Lower lobe of right lung (tissue), 2 donors: ENCODE measurements around the gene SLC13A1. TPM values are rescaled to one million over a fixed set of nuclear protein-coding genes. Genes with fewer than 3 reads are reported as not detected.
"Not testable (repeated sequence)": the region's sequence is repeated elsewhere in the genome, so short reads cannot be mapped to it uniquely, and the experiment has no call there.

ENCODE experiments used
- ATAC-seq, 2 donors: fragments of 200-7000 bp; cut with Tn5 transposase; one replicate each; pipeline ENCODE4 v1.9.1; 2020 to 2022; ENCODE audit warnings: mild to moderate bottlenecking in 2 of 2, moderate library complexity in 2 of 2
- DNase-seq: peaks from one replicate; pipeline ENCODE4 v3.0.0-alpha.2; 2020
- H3K27ac ChIP-seq: fragments of 200-600 bp; one replicate; pipeline ENCODE4 v1.8.0; 2022
- H3K27me3 ChIP-seq: fragments of 200-600 bp; one replicate; pipeline ENCODE4 v1.8.0; 2022; ENCODE audit warnings: low read depth
- H3K36me3 ChIP-seq: fragments of 200-600 bp; one replicate; pipeline ENCODE4 v1.8.0; 2022; ENCODE audit warnings: mild to moderate bottlenecking
- H3K4me1 ChIP-seq: fragments of 200-600 bp; one replicate; pipeline ENCODE4 v1.8.0; 2022
- H3K4me3 ChIP-seq: fragments of 200-600 bp; one replicate; pipeline ENCODE4 v1.8.0; 2022; ENCODE audit warnings: mild to moderate bottlenecking
- H3K9me3 ChIP-seq: fragments of 200-600 bp; one replicate; pipeline ENCODE4 v1.8.0; 2022
- intact Hi-C: fragments of 100-400 bp; cut with DNase I; formaldehyde crosslinking; loops from one replicate; pipeline ENCODE4 v1.11.0; 2022
- total RNA-seq: library from RNA; stranded (reverse); fragmentation: NEBNext Ultra II Directional; extraction: Animal tissue kit (Norgen Biotek cat#: 25700); gene quantifications from one replicate; pipeline ENCODE4 v1.2.1, GENCODE V29; 2021
- TF ChIP-seq, protein P1 (sequence below): fragments of 200-600 bp; IDR thresholded peaks from one replicate; pipeline ENCODE4 v1.8.0; 2022; ENCODE audit warnings: antibody characterized with exemption, mild to moderate bottlenecking
- donor health status: DM: no; HTN: yes; CAD: no; lungs with severe emphysema.

The SLC13A1 gene
- total RNA-seq, 1 donor from 2014 or later: not detected

DNA sequence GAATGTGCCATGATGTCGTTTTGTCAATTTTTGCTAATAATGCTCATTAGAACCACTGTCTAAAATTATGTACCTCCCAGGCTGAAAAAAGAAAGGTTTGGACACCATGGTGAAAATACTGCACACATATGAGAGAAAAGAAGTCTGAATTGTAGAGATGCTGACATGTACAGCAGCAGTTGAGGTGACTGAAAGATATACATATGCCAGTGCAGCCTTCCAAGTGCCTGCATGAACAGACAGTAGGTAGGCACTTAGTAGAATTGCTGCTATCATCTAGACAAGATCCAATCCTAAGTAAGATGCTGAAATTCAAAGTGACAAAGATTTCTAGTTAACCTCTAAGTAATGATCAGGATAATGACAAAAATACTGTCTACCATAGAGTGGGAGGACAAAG lies 86.9 kb downstream of the SLC13A1 start:
- ATAC-seq: no peak
- Histone ChIP-seq H3K27ac (no peak overlapping the region), H3K9me3 (no peaks in the 10 kb centered on the region), H3K36me3 (no peaks in the 10 kb centered on the region), H3K4me3 (no peak overlapping the region), H3K27me3 (no peaks in the 10 kb centered on the region), H3K4me1 (no peaks in the 10 kb centered on the region)
- no peak for DNase-seq
- TF ChIP-seq, protein P1, sequence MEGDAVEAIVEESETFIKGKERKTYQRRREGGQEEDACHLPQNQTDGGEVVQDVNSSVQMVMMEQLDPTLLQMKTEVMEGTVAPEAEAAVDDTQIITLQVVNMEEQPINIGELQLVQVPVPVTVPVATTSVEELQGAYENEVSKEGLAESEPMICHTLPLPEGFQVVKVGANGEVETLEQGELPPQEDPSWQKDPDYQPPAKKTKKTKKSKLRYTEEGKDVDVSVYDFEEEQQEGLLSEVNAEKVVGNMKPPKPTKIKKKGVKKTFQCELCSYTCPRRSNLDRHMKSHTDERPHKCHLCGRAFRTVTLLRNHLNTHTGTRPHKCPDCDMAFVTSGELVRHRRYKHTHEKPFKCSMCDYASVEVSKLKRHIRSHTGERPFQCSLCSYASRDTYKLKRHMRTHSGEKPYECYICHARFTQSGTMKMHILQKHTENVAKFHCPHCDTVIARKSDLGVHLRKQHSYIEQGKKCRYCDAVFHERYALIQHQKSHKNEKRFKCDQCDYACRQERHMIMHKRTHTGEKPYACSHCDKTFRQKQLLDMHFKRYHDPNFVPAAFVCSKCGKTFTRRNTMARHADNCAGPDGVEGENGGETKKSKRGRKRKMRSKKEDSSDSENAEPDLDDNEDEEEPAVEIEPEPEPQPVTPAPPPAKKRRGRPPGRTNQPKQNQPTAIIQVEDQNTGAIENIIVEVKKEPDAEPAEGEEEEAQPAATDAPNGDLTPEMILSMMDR: no peak
- intact Hi-C loops: no loop called here

DNA sequence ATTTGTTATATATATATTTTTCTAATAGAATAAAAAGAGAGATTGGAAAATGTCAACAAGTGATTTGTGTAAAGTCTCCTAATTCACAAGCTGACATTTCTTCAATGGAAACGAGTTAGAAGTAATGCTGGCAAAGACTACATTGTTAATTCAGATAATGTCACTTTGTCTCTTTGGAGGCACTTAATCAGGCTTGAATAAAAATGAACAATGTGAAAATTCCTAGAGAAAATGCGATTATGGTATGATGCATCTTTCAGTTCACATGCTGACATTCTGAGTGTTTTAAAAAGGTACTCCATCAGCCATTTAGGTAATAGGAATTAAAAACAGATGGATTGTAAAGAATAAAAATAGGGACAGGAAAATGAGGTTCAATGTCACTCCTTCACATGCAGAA lies 100.1 kb downstream of the SLC13A1 start:
- Histone ChIP-seq H3K27me3 (no peaks in the 10 kb centered on the region), H3K4me3 (no peak overlapping the region), H3K27ac (no peak overlapping the region), H3K36me3 (no peaks in the 10 kb centered on the region), H3K9me3 (no peaks in the 10 kb centered on the region), H3K4me1 (no peaks in the 10 kb centered on the region)
- TF ChIP-seq, protein P1: no peak
- no peak for ATAC-seq
- intact Hi-C loops: no loop called here
- no peak for DNase-seq

DNA sequence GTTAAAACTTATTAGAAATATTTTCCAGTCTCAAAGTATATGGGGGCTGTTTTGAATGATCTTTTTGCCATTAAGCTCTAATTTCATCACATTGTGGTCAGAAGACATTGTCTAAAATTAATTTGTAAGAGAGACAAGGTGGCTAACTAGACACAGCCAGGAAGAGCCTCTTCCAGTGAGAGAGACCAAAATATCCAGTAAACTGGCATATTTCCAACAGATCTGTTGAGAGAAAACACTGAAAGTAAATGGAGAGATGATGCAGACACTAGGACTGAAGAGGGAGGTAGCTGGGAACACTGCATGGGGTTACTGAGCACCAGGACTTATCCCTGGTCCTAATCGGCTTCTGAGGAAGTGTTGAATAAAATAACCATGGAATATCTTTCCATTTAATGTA lies 102.8 kb downstream of the SLC13A1 start:
- intact Hi-C loops: no loop called here
- Histone ChIP-seq H3K4me3 (no peak overlapping the region), H3K36me3 (no peaks in the 10 kb centered on the region), H3K27ac (no peak overlapping the region), H3K27me3 (no peaks in the 10 kb centered on the region), H3K4me1 (no peaks in the 10 kb centered on the region), H3K9me3 (no peaks in the 10 kb centered on the region)
- TF ChIP-seq, protein P1: no peak
- ATAC-seq (no peak), DNase-seq (no peak)

DNA sequence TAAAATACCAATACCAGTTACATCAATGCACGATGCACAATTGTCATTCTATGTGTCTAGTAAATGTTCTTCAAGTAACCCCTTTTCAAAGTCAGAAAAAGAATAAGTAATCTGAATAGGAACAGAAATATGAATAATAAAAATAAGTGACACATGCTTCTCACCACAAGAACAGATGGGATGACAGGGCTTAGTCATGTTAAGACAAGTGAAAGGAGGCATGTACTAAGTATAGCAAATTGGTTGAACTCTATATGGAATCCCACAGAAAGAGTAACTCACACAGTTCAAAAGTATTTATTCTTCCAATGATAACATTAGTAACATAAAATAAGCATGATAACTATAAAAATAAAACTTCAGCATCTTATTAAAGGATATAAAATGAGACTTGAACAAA lies 103.3 kb downstream of the SLC13A1 start:
- Histone ChIP-seq H3K4me3 (no peak overlapping the region), H3K4me1 (no peaks in the 10 kb centered on the region), H3K9me3 (no peaks in the 10 kb centered on the region), H3K27ac (no peak overlapping the region), H3K27me3 (no peaks in the 10 kb centered on the region), H3K36me3 (no peaks in the 10 kb centered on the region)
- TF ChIP-seq, protein P1: no peak
- ATAC-seq (no peak), DNase-seq (no peak)
- intact Hi-C loops: no loop called here

DNA sequence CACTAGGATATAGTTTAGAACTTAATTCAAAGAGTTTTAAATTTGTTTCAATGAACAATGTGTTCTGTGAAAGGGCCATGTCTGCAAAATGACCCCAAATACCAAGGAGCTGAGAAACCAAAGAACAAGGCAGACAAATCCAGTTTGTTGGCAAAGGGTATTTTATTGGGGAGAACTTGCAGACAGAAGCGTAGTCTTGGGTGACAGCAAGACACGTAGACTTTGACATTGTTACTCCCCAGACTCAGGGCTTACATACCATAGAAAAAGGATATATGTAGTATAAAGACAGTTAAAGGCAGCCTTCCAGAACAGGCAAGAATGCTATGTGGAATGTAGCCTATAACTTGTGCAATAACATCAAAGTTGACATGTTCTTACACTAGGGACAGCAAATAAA lies 109.3 kb downstream of the SLC13A1 start:
- H3K4me1 ChIP-seq: no peaks in the 10 kb centered on the region
- peaks cover 6% of the 10 kb centered on the region for H3K9me3 ChIP-seq
- no peak overlapping the region for H3K4me3 ChIP-seq
- no peaks in the 10 kb centered on the region for H3K36me3 ChIP-seq
- H3K27ac ChIP-seq: no peak overlapping the region
- ATAC-seq (no peak), DNase-seq (no peak)
- intact Hi-C loops: no loop called here
- no peaks in the 10 kb centered on the region for H3K27me3 ChIP-seq
- TF ChIP-seq, protein P1: no peak

DNA sequence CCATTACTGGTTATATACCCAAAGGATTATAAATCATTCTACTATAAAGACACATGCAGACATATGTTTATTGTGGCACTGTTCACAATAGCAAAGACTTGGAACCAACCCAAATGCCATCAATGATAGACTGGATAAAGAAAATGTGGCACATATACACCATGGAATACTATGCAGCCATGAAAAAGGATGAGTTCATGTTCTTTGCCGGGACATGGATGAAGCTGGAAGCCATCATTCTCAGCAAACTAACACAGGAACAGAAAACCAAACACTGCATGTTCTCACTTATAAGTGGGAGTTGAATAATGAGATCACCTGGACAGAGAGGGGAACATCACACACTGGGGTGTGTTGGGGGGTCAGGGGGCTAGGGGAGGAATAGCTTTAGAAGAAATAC lies 112.9 kb downstream of the SLC13A1 start:
- intact Hi-C loops, H3K4me1 ChIP-seq, H3K27me3 ChIP-seq, H3K36me3 ChIP-seq, H3K4me3 ChIP-seq, DNase-seq, H3K27ac ChIP-seq, ATAC-seq, H3K9me3 ChIP-seq: not testable (repeated sequence)

DNA sequence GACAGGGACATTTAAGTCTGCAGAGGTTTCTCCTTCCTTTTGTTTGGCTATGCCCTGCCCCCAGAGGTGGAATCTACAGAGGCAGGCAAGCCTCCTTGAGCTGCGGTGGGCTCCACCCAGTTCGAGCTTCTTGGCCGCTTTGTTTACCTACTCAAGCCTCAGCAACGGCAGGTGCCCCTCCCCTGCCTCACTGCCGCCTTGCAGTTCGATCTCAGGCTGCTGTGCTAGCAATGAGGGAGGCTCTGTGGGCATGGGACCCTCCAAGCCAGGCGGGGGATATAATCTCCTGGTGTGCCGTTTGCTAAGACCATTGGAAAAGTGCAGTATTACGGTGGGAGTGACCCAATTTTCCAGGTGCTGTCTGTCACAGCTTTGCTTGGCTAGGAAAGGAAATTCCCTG lies 114.9 kb downstream of the SLC13A1 start:
- H3K4me3 ChIP-seq, DNase-seq, H3K27ac ChIP-seq, H3K27me3 ChIP-seq, intact Hi-C loops, ATAC-seq, H3K9me3 ChIP-seq, H3K36me3 ChIP-seq, H3K4me1 ChIP-seq: not testable (repeated sequence)
